Measurements from ENCODE around the gene GIPC1.
A peak's percentile ranks its signal among the peaks of the same experiment; 100 is the strongest.

Gene GIPC1

GRCh38 chr19:14516048-14516534 is 20.2 kb upstream of the GIPC1 start:
- Mint-ChIP-seq H3K9me3 (no peaks in the 10 kb centered on the region), H3K27me3 (ENCODE audit: low read depth) (no peaks in the 10 kb centered on the region), H3K4me3 (peak overlapping the region; percentile 88 to 98 (median 95)), H3K4me1 (peaks cover 42% of the 10 kb centered on the region), H3K36me3 (ENCODE audit: low read depth) (peaks cover 30% of the 10 kb centered on the region), H3K27ac (peak overlapping the region; percentile 79 to 82 (median 80))
- no peak for TF ChIP-seq CTCF (IDR thresholded peaks at IDR 0.05; ENCODE audit: unreplicated experiment in 3 of 3)

DNA sequence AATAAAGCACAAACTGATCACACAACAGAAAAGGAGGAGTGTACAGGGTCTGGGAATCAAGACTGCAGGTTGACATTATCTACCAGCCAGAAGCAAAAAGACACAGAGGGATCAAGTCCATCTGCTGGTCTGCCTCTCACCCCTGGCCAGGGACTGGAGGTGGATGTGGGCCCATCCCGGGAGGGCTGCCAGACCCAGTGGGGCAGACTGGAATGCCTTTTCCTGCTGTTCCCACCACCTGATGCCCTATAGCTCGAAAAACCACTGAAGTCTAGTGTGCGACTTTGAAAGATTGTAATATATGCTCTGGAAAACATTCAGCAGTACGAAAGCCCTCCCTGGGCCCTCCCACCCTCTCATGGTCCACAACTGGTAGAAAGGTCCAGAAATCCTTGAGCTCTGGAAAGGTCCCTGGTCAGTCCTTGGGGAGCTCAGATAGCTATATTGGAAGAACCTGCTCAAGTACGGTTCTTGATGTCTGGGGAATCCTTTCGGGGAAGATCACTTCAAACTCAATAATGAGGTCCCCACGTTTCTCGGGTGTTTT is 19.6 kb upstream of the GIPC1 start:
- Mint-ChIP-seq H3K36me3 (ENCODE audit: low read depth) (peaks cover 30% of the 10 kb centered on the region), H3K4me3 (peak overlapping the region; percentile 88 to 98 (median 95)), H3K9me3 (no peaks in the 10 kb centered on the region), H3K4me1 (peaks cover 46% of the 10 kb centered on the region), H3K27ac (peak overlapping the region; percentile 19 to 82 (median 80)), H3K27me3 (ENCODE audit: low read depth) (no peaks in the 10 kb centered on the region)
- no peak for TF ChIP-seq CTCF (IDR thresholded peaks at IDR 0.05; ENCODE audit: unreplicated experiment in 3 of 3)

DNA sequence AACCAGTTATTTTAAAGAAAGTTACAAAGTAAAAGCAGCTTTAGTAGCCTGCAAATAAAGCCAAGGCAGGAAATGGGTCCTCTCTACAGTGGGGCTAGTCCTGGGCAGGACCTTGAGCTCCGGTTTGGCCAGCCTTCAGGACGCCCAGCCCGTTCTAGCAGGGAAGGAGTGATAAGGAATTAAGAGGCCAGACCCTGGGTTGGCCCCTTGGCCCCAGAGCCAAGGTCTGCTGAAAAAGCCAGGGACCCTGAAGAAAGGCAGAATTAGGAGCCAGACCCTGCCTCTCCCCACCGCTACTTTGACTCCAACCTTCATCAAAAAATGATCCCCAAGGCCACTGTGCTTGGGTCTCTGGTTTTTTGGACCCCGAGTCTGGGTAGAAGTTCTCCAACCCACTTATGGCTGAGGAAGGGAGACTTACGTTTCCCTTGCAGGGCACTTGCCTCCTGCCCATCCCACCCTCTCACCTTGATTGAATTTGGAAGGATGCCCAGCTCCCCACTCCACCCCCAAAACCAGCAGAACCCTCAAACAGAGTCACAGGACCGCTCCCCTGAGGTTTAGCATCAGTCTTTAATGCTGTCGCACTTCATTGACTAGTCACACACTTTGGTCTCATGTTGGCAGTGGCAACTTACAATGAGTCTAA is 18.4 kb upstream of the GIPC1 start:
- Mint-ChIP-seq H3K4me1 (peaks cover 47% of the 10 kb centered on the region), H3K27ac (peak overlapping the region; percentile 40 to 82 (median 80)), H3K9me3 (no peaks in the 10 kb centered on the region), H3K4me3 (peak overlapping the region; percentile 88 to 98 (median 95)), H3K27me3 (ENCODE audit: low read depth) (no peaks in the 10 kb centered on the region), H3K36me3 (ENCODE audit: low read depth) (peaks cover 30% of the 10 kb centered on the region)
- TF ChIP-seq CTCF (IDR thresholded peaks at IDR 0.05; ENCODE audit: unreplicated experiment in 3 of 3) = no peak

DNA sequence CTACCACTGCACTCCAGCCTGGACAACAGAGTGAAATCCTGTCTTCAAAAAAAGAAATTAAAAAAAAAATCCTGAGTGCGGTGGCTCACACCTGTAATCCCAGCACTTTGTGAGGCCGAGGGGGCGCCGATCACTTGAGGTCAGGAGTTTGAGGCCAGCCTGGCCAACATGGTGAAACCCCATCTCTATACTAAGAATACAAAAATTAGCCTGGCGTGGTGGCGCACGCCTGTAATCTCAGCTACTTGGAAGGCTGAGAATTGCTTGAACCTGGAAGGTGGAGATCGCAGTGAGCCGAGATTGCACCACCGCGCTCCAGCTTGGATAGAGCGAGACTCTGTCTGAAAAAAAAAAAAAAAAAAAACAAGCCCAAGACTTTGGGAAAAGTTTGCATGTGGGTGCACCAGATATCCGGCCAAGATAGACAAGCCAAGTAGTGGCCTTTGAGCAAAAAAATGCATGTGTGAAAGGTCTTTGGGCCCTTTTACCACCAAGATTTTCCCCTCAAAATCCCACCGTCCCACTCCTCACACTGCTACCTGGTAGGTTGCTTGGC is 16.6 kb upstream of the GIPC1 start:
- no peak overlapping the region for H3K27ac Mint-ChIP-seq
- no peak overlapping the region for H3K4me3 Mint-ChIP-seq
- peaks cover 30% of the 10 kb centered on the region for H3K36me3 Mint-ChIP-seq (ENCODE audit: low read depth)
- H3K27me3 Mint-ChIP-seq (ENCODE audit: low read depth) = no peaks in the 10 kb centered on the region
- H3K9me3 Mint-ChIP-seq = no peaks in the 10 kb centered on the region
- H3K4me1 Mint-ChIP-seq = peaks cover 42% of the 10 kb centered on the region
- TF ChIP-seq CTCF (IDR thresholded peaks at IDR 0.05; ENCODE audit: unreplicated experiment in 3 of 3) = no peak

DNA sequence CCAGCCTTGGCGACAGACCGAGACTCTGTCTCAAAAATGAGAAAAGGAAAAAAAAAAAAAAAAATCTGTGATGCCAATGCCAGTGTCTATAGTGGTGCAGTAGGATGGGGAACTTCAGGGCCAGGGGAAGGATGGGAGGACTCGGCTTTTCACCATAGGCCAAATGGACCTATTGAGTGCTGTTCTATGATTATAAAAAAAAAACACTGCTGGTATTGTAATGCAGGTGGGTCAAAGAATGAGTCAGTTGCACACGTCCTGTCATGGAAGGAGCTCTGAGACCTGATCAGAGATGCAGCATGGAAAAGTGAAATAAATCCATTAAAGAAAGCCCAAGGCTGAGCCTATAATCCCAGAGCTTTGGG is 15.3 kb upstream of the GIPC1 start:
- peak overlapping the region in 2 of 3 experiments; percentile 75 to 82 for H3K27ac Mint-ChIP-seq
- H3K9me3 Mint-ChIP-seq = no peaks in the 10 kb centered on the region
- H3K27me3 Mint-ChIP-seq (ENCODE audit: low read depth) = no peaks in the 10 kb centered on the region
- H3K4me1 Mint-ChIP-seq = peaks cover 31% of the 10 kb centered on the region
- TF ChIP-seq CTCF (IDR thresholded peaks at IDR 0.05; ENCODE audit: unreplicated experiment in 3 of 3) = no peak
- peaks cover 24% of the 10 kb centered on the region for H3K36me3 Mint-ChIP-seq (ENCODE audit: low read depth)
- peak overlapping the region in 1 of 3 experiments; percentile 37 for H3K4me3 Mint-ChIP-seq

Data from nephron (organoid).